HG03460 (cell line): ENCODE measurements around the gene SLC7A5.
"Not testable (repeated sequence)": the region's sequence is repeated elsewhere in the genome, so short reads cannot be mapped to it uniquely, and the experiment has no call there.

Experiments used
- ATAC-seq: cut with Tn5 transposase; IDR thresholded peaks from one replicate; pipeline ENCODE4 v1.9.1; 2021; ENCODE audit not compliant: unreplicated experiment

SLC7A5 gene

DNA sequence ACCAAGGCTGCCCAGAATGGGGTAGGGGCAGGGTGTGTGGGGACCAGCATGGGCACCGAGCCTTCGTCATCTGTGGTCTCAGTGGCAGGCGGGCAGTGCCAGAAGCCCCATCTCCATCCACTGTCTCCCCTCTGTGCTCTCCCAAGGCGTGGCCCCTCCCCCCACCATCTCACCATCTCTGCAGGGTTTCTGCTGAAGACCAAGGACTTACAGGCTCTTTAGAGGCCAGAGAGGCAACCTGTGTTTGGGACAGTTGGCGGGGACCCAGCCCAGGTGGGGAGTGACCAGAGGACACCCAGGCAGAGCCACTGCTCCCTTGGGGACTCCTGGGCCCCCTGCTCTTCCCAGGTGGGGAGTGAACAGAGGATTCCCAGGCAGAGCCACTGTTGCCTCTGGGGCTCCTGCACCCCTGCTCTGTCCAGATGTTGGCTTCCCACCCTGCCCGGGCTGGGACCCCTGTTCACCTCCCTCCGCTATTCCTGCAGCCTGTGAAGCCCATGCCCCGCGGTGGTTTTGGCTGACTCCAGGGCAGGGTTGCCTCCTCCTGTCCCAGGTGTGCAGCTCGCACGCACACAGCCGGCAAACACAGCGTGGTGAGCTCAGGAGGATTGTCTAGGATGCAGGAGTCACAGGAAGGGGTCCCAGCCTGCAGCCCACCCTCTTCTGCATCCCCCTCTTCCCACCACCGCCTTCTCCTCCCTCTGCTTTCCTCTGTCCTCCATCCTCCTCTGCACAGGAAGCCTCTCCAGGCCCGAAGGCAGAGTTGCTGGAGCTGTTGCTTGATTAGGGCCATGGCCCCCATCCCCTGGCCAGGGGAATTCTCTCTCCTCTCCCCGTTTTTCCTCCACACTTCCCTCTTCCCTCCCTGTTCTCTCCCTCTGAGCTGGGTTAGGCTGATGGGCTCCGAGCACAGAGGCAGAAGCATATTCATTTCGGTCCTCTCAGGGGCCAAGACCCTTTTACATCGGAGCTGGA lies 45.0 kb downstream of the SLC7A5 start:
- ATAC-seq: no peak

DNA sequence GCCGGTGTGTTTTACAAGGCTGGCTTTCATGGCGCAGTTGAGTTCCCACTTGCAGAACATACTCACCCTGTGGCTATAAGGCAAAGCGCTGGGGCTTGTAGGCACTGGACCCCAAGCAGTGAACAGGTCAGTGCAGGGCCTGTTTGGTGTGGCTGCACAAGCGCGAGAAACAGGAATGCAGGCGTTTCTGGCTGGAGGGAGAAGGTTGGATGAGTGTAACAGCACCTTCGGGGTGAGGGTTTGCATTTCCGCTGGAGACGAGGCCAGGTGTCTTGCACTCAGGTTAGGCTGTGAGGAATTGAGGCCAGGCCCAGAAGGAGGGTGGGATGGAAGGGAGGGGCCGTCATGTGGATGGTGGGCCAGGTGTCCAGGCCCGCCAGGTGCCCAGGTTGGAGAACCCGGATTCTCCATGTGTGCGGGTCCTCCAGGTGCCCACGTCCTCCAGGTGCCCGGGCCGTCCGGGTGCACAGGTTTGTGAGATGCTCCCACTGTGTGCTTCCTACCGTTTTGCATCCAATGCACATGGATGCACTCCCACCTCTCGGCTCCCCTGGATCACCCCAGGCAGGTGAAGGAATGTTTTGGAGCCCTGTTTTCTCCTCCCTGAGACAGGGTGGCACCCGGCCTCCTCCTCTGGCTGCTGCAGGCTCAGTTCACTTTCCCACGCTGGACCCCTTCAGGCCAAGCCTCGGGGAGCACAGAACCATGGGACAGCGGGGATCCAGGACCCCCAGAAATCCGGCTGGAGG lies 46.0 kb downstream of the SLC7A5 start:
- ATAC-seq: no peak

DNA sequence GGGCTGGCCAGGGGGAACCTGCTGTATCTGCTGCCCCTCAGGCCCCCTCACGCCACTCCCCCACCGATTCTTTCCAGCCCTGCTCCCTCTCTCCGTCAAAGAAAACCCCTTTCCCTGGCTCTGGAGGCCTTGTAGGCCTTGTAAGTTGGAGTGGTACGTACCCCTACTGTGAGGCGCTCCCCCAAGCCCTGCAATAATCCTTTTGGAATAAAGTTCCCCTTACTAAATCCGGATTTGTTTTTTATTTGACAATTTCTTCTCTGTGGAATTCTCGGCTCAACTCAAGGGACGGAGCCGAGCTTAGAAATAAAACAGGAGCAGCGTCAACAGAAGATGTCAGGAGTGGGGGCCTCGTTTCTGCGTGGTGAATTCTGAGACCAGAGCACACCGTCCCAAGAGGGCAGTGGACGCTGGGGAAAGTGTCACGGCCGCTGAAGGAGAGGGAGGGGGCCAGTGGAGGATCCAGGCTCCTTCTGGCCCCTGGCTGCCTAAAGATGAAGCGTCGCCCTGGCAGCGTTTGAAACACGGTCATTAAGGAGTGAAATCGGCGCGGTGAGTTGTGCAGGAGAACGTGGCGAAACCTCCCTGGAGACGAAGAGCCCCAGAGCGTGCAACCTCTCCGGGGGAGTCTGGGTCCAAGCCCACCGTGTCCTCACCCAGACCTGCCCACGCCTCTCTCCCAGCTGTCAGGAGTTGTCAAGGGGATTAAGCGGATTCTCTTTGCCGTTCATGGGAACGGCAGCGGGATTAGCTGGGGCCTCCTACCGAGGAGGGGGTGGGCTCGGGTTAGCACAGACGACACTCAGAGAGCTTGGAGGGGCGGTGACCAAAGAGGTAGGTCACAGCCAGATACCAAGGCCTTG lies 47.0 kb downstream of the SLC7A5 start:
- ATAC-seq: no peak

DNA sequence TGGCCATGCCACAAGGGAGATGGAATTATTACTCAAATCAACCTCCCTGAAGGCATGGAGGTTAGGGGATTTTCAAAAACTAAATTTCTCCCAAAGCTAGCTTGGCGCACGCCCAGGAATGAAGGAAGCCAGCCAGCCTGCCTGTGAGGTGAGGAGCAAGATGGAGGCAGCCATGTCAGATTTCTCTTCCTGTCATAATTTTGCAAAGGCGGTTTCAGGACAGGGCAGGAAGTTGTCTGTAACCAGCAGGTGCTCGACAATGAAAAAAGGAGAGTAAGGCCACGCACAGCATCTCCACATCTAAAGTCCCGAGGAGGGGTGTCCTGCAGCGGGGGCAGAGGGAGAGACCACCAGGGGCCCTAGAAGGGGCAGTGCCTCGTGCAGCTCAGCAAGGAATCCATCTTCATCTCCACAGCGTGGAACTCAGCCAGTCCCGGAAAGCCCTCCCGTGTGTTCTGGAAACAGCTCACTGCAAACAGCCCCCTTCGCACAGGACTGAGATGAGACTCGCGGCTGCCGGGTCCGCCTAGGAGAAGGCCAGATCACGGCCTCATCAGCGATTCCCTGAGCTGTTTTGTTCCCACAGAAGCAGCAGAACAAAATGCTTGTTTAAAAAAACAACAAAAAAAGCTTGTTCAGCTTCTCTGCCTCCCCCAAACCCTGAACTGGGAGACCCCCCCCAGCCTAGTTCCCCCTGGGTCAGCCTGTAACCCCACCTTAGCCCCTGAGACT lies 47.8 kb downstream of the SLC7A5 start:
- no peak for ATAC-seq

DNA sequence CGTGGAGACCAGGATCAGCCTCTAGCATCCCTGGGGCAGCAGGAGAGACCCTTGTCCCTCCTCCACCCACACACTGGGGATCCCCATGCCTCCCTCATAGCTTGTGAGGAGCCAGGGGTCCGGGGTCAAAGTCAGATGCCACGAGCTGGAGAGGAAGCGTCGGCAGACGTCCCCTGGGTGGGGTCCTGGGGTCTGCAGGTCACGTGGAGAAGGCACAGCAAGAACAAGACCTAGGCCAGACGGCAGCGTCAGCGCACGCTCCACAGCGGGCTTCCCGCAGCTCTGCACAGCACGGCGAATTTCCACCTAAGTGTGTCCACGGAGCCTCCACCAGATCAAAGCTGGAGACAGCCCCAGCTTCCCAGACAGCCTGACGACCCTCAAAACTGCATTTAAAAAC lies 49.3 kb downstream of the SLC7A5 start:
- no peak for ATAC-seq

DNA sequence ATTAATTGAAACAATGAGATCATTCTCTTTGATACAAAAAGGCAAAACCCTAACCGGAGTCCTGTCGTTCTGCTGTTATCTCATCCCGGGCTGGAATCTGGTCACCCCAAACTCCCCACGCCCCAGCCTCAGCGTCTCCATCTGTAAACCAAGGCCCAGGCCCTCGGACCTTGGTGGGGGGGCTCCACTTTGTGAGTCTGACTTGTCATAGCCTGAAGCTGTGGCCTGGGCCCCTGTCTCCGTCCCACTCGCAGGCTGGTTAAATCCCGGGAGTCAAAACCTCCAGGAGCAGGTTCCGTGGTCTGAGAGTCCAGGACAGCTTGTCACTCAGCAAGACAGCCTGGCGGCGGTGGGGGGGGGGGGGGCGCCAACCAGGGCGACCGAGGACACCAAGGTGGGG lies 50.0 kb downstream of the SLC7A5 start:
- no peak for ATAC-seq

DNA sequence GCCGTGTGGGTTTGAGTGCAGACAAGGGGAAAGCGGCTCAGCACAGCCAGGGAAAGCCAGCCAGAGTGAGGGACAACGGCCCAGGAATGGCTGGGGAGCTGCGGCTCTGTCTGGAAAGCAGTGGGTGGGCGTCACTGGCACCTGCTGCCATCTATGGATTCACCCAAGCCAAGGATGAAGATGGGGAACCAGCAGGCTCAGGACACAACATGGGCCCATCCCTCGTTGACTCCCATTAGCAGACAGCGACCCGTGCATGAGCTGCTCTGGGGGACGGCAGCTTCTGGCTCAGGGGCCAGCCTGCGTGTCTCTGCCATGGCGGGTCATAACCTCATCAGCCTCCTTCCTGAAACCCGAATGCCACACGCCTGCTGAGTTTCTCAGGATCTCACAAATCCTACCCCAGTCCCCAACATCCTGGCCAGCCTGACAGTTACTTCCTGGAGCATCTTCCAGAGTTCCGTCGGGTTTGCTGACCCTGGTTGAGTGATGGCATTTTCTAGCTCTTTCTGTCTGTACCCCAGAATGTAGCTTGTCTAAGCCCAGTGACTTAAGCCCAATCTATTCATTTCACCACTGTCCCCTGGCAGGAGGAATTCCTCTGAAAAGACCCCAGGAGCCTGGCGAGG lies 50.7 kb downstream of the SLC7A5 start:
- ATAC-seq: no peak

DNA sequence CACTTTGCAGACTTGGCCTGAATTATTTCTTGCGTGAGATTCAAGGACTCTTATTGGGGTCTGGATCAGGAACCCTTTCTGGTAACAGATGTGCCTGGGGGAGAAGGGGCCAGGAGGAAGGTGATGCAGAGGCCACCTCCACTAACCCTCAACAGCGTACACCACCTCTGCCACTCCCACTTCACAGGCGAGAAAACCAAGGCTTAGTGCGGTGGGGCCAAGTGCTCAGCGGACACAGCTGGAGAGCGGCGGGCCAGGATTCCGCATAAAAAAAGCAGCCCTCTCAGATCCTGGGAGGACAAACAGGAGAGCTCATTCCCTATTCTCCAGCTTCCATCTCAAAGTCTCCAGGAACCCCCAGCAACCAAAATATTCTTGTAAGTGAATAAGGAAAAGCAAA lies 51.4 kb downstream of the SLC7A5 start:
- ATAC-seq: no peak

DNA sequence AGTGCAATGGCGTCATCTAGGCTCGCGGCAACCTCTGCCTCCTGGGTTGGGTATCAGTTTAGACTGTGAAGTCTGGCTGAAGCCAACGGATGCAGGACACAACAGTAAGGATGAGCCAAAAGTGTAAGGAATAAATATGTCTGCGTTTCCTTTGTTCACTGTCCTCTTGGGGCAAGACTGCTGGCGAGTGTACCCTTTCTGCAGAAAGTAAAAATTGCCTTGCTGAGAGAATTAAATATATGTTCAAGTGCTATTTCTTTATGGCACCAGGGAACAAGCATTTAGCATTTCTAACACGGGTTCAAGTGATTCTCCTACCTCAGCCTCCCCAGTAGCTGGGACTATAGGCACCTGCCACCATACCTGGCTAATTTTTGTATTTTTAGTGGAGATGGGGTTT lies 51.9 kb downstream of the SLC7A5 start:
- not testable (repeated sequence) for ATAC-seq

DNA sequence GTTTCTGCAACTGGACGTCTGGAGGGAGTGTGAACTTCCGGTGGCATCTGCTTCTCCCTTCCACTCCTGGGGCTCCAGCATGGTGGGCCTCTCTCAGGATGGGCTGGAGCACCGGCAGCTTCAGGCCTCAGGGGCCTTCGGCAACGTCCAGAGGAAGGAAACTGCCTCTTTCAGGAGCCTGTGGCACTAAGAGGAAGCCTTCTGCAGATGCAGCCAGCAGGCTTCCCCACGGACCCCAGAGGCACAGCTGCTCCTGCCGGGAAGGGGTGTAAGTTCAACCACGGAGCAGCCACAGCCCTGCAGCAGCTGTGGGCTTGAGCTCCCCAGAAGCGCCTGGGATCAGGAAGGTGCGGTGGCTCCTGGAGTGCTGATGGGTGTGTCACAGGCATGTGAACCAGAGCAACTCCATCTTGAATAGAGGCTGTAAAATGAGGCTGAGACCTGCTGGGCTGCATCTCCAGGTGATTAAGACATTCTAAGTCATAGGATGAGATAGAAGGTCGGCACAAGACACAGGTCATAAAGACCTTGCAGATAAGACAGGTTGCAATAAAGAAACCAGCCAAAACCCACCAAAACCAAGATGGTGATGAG lies 52.7 kb downstream of the SLC7A5 start:
- ATAC-seq: no peak

DNA sequence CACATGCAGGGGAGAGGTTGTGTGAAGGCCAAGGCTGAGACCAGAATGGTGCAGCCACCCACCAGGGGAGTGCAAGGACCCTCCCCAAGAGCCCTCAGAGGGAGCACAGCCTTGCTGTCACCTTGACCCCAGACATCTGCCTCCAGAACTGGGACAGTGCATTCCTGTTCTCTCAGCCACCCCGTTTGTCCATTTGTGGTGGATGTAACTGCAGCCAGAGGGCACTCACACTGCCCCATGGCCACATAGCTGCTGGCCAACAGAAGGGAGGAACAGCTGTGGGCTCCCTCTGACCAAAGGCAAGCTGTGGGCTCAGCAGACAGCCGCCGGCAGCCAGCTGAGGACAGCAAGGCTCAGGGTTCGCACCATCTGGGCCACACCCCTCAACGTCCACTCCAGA lies 53.7 kb downstream of the SLC7A5 start:
- no peak for ATAC-seq

DNA sequence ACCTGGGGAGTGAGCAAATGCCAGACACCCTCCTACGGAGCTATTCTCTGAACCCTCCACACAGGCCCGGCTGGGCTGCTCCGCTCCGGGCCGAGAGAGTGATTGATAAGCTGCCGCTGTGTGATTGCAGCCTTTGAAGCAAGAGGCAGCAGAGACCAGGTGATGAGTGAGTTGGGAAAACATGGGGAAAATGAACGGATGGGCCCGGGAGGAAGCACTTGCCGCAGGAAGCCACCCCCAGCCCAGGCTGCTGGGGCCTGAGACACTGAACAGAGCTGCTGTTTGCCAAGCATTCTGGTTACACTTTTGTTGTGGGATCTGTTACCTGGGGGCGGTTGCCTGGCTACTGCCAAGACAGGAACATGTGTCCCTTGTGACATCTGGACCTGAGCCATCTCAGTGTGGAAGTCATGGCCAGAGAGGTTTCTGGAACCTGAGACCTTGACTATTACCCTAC lies 57.1 kb downstream of the SLC7A5 start:
- no peak for ATAC-seq

DNA sequence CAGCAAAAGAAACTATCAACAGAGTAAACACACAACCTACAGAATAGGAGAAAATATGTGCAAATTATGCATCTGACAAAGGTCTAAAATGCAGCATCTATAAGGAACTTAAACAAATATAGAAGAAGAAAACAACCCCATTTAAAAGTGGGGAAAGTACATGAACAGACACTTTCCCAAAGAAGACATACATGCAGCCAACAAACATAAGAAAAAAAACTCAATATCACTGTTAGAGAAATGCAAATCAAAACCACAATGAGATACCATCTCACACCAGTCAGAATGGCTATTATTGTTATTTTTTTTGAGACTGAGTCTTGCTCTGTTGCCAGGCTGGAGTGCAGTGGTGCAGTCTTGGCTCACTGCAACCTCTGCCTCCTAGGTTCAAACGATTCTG lies 57.9 kb downstream of the SLC7A5 start:
- ATAC-seq: not testable (repeated sequence)

DNA sequence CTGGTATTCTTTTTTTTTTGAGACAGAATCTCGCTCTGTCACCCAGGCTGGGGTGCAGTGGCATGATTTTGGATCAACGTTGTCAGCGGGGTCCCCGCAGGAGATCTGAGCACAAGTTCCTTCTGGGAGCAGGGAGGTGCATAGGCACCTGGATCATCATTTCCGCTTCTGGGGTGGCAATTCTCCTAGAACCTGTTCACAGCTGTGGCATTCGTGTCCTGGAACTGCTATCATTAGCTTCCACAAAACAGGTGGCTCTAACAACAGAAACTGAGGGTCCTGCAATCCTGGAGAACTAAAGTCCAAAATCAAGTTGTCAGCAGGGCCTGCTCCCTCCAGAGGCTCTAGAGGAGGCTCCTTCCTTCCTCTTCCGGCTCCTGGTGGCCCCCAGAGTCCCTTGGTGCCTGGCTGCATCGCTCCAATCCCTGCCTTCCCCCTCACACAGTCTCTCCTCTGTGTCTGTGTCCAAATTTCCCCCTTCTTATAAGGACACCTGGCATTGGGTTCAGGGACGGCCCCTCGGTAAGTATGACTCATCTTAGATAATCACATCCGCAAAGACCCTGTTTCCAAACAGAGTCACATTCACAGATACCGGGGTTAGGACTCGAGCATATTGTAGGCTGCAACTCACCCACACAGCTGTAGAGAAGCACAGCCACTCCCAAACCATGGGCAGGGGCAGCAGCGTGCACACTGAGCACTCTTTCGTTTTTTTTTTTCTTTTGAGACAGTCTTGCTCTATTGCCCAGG lies 60.0 kb downstream of the SLC7A5 start:
- ATAC-seq: peak; percentile 55

DNA sequence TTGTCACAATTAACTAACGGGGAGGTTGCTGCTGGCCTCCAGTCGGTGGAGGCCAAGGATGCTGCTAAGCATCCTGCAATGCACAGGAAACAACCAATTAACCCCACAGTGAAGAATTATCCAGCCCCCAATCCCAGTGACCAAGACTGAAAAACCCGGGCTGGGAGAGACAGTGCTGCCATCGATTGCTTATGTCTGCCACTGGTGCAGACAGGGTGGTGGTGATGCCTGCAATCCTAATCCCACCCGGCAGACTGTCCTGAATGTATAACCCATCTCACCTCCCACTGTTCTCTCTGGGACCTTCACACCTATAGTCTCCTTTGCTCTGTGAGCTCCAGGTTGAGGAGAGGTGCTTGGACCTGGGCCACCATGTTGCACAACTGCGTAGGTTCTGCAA lies 61.2 kb downstream of the SLC7A5 start:
- ATAC-seq: no peak

DNA sequence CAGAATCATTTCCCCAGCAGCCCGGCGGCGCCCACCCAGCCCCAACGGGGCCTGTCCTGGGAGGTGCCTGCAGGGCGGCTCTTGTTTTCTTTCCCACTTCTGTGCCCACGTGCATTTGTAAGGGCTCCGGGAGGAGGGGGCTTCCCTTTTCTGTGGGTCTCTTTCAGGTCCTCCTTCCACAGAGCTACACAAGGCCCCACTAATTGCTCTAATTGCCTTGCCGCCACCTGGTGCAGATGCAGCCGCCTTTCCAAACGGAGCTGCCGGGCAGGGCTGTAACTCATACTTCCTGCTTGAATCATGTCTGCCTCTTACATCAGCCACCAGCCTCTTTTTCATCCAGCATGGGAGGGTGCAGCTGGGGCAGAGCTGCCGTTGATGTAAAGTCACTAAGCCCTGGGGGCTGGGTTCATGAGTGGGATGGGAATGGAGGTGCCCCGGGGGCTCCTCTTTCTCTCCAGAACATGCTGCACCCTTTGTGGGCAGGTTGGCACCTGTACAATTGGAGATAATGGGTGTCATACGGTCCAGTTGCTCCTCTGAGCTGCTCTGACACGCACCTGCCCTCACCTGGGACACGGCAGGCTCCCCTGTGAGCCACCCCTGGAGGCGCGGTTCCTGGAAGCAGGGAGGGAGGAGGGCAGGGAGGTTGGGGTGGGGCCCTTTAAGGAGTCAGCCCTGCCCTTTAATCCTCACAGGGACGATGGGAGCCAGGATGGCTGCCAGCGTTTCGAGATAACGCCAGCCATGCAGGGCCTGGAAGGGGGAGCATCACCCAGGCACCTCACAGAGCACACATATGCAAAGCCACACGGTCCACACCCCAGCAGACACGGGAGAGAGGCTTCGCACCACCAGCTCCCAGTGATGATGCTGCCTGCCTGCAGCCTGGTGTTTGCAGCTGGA lies 62.4 kb downstream of the SLC7A5 start:
- no peak for ATAC-seq

DNA sequence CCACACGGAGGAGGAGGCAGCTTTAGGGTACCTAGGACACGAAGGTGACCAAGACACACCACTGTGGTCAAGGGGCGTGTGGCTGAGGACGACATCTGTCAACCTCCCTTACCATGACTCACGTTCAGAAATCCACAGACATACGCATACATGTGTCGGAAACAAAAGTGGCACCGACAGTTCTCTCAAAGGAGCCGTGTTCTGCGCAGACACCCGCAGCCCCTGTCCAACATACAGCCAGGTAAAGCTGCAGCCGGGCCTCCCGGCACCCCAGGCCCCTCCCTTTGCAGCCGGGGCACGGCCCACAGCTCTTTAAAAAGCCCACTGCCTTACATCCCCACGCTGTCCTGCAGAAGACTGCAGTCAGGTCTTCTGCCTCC lies 63.1 kb downstream of the SLC7A5 start:
- no peak for ATAC-seq

DNA sequence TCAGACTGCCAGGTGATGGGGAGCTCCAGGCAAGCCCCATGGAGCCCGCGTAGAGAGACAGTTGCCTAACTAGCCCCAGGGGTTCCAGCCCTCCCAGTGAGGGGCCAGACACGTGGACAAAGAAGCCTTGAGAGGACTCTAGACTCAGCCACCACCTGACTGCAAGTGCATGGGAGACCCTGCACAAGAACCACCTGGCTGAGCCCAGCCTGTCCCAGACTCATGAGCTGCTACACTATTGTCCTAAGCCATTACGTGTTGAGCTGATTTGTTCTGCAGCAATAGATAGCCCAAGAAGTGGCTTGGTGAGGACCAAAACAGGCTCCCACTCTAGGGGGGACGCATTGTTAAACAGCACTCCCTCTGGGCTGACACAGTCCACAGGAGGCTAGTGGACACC lies 65.9 kb downstream of the SLC7A5 start:
- no peak for ATAC-seq
